ENCODE measurements around the gene PARD3.

The PARD3 gene

GRCh38 chr10:34377833-34378232 is 437.3 kb downstream of the PARD3 start:
- H3K27ac ChIP-seq (ENCODE audit: low read depth, low read length), result no peak overlapping the region
- H3K4me3 ChIP-seq (ENCODE audit: low read depth, low read length), result no peak overlapping the region
- no peaks in the 10 kb centered on the region for H3K27me3 ChIP-seq (ENCODE audit: insufficient read depth, low read length)
- no peaks in the 10 kb centered on the region for H3K36me3 ChIP-seq (ENCODE audit: insufficient read depth, low read length)
- H2AFZ ChIP-seq (ENCODE audit: low read length, unreplicated experiment), result no peak overlapping the region
- H3K79me2 ChIP-seq (ENCODE audit: control insufficient read depth, insufficient read depth, low read length, unreplicated experiment), result no peaks in the 10 kb centered on the region
- H3K4me1 ChIP-seq (ENCODE audit: control insufficient read depth, insufficient read depth, low read length, unreplicated experiment), result peaks cover 10% of the 10 kb centered on the region

- Histone ChIP-seq H3K4me3 (ENCODE audit: low read depth, low read length) (no peak overlapping the region), H3K4me1 (ENCODE audit: control insufficient read depth, insufficient read depth, low read length, unreplicated experiment) (peaks cover 10% of the 10 kb centered on the region), H3K27ac (ENCODE audit: low read depth, low read length) (no peak overlapping the region), H3K36me3 (ENCODE audit: insufficient read depth, low read length) (peaks cover 18% of the 10 kb centered on the region), H3K27me3 (ENCODE audit: insufficient read depth, low read length) (no peaks in the 10 kb centered on the region), H2AFZ (ENCODE audit: low read length, unreplicated experiment) (no peak overlapping the region), H3K79me2 (ENCODE audit: control insufficient read depth, insufficient read depth, low read length, unreplicated experiment) (no peaks in the 10 kb centered on the region)
Observed at GRCh38 chr10:34374356-34375045, 440.6 kb downstream of the PARD3 start.

GRCh38 chr10:34373211-34373610 is 441.9 kb downstream of the PARD3 start:
- no peaks in the 10 kb centered on the region for H3K27me3 ChIP-seq (ENCODE audit: insufficient read depth, low read length)
- H3K79me2 ChIP-seq (ENCODE audit: control insufficient read depth, insufficient read depth, low read length, unreplicated experiment), result no peaks in the 10 kb centered on the region
- H3K4me3 ChIP-seq (ENCODE audit: low read depth, low read length), result no peak overlapping the region
- no peak overlapping the region for H3K27ac ChIP-seq (ENCODE audit: low read depth, low read length)
- H2AFZ ChIP-seq (ENCODE audit: low read length, unreplicated experiment), result no peak overlapping the region
- peaks cover 18% of the 10 kb centered on the region for H3K36me3 ChIP-seq (ENCODE audit: insufficient read depth, low read length)
- peaks cover 10% of the 10 kb centered on the region for H3K4me1 ChIP-seq (ENCODE audit: control insufficient read depth, insufficient read depth, low read length, unreplicated experiment)

GRCh38 chr10:34372509-34372908 is 442.6 kb downstream of the PARD3 start:
- no peak overlapping the region for H2AFZ ChIP-seq (ENCODE audit: low read length, unreplicated experiment)
- no peaks in the 10 kb centered on the region for H3K27me3 ChIP-seq (ENCODE audit: insufficient read depth, low read length)
- H3K79me2 ChIP-seq (ENCODE audit: control insufficient read depth, insufficient read depth, low read length, unreplicated experiment), result no peaks in the 10 kb centered on the region
- no peak overlapping the region for H3K4me3 ChIP-seq (ENCODE audit: low read depth, low read length)
- H3K36me3 ChIP-seq (ENCODE audit: insufficient read depth, low read length), result peaks cover 18% of the 10 kb centered on the region
- peaks cover 10% of the 10 kb centered on the region for H3K4me1 ChIP-seq (ENCODE audit: control insufficient read depth, insufficient read depth, low read length, unreplicated experiment)
- H3K27ac ChIP-seq (ENCODE audit: low read depth, low read length), result no peak overlapping the region

- peaks cover 18% of the 10 kb centered on the region for H3K36me3 ChIP-seq (ENCODE audit: insufficient read depth, low read length)
- H3K27ac ChIP-seq (ENCODE audit: low read depth, low read length), result no peak overlapping the region
- H3K4me3 ChIP-seq (ENCODE audit: low read depth, low read length), result no peak overlapping the region
- no peaks in the 10 kb centered on the region for H3K27me3 ChIP-seq (ENCODE audit: insufficient read depth, low read length)
- H2AFZ ChIP-seq (ENCODE audit: low read length, unreplicated experiment), result no peak overlapping the region
- no peaks in the 10 kb centered on the region for H3K79me2 ChIP-seq (ENCODE audit: control insufficient read depth, insufficient read depth, low read length, unreplicated experiment)
- H3K4me1 ChIP-seq (ENCODE audit: control insufficient read depth, insufficient read depth, low read length, unreplicated experiment), result peaks cover 7% of the 10 kb centered on the region
Observed at GRCh38 chr10:34370126-34370525, 445.0 kb downstream of the PARD3 start.

- H3K27me3 ChIP-seq (ENCODE audit: insufficient read depth, low read length), result no peaks in the 10 kb centered on the region
- peaks cover 18% of the 10 kb centered on the region for H3K36me3 ChIP-seq (ENCODE audit: insufficient read depth, low read length)
- no peaks in the 10 kb centered on the region for H3K79me2 ChIP-seq (ENCODE audit: control insufficient read depth, insufficient read depth, low read length, unreplicated experiment)
- no peak overlapping the region for H3K27ac ChIP-seq (ENCODE audit: low read depth, low read length)
- H3K4me1 ChIP-seq (ENCODE audit: control insufficient read depth, insufficient read depth, low read length, unreplicated experiment), result no peaks in the 10 kb centered on the region
- no peak overlapping the region for H2AFZ ChIP-seq (ENCODE audit: low read length, unreplicated experiment)
- no peak overlapping the region for H3K4me3 ChIP-seq (ENCODE audit: low read depth, low read length)
Observed at GRCh38 chr10:34369120-34369519, 446.0 kb downstream of the PARD3 start.

- Histone ChIP-seq H3K4me1 (ENCODE audit: control insufficient read depth, insufficient read depth, low read length, unreplicated experiment) (peaks cover 3% of the 10 kb centered on the region), H2AFZ (ENCODE audit: low read length, unreplicated experiment) (no peak overlapping the region), H3K27me3 (ENCODE audit: insufficient read depth, low read length) (no peaks in the 10 kb centered on the region), H3K36me3 (ENCODE audit: insufficient read depth, low read length) (0 out of 2 replicates have a peak, but pooled peaks cover 7% of the 10 kb centered on the region), H3K4me3 (ENCODE audit: low read depth, low read length) (no peak overlapping the region), H3K27ac (ENCODE audit: low read depth, low read length) (no peak overlapping the region), H3K79me2 (ENCODE audit: control insufficient read depth, insufficient read depth, low read length, unreplicated experiment) (no peaks in the 10 kb centered on the region)
Observed at GRCh38 chr10:34364253-34365037, 450.7 kb downstream of the PARD3 start.

- Histone ChIP-seq H3K36me3 (ENCODE audit: insufficient read depth, low read length) (0 out of 2 replicates have a peak, but pooled peaks cover 8% of the 10 kb centered on the region), H3K4me1 (ENCODE audit: control insufficient read depth, insufficient read depth, low read length, unreplicated experiment) (peaks cover 3% of the 10 kb centered on the region), H3K79me2 (ENCODE audit: control insufficient read depth, insufficient read depth, low read length, unreplicated experiment) (no peaks in the 10 kb centered on the region), H2AFZ (ENCODE audit: low read length, unreplicated experiment) (no peak overlapping the region), H3K4me3 (ENCODE audit: low read depth, low read length) (no peak overlapping the region), H3K27ac (ENCODE audit: low read depth, low read length) (no peak overlapping the region), H3K27me3 (ENCODE audit: insufficient read depth, low read length) (no peaks in the 10 kb centered on the region)
Observed at GRCh38 chr10:34360984-34361383, 454.1 kb downstream of the PARD3 start.

- Histone ChIP-seq H3K79me2 (ENCODE audit: control insufficient read depth, insufficient read depth, low read length, unreplicated experiment) (no peaks in the 10 kb centered on the region), H3K27ac (ENCODE audit: low read depth, low read length) (no peak overlapping the region), H3K4me1 (ENCODE audit: control insufficient read depth, insufficient read depth, low read length, unreplicated experiment) (peaks cover 3% of the 10 kb centered on the region), H3K36me3 (ENCODE audit: insufficient read depth, low read length) (0 out of 2 replicates have a peak, but pooled peaks cover 8% of the 10 kb centered on the region), H2AFZ (ENCODE audit: low read length, unreplicated experiment) (no peak overlapping the region), H3K4me3 (ENCODE audit: low read depth, low read length) (no peak overlapping the region), H3K27me3 (ENCODE audit: insufficient read depth, low read length) (no peaks in the 10 kb centered on the region)
Observed at GRCh38 chr10:34359435-34359813, 455.7 kb downstream of the PARD3 start.

- Histone ChIP-seq H3K4me3 (ENCODE audit: low read depth, low read length) (no peak overlapping the region), H3K27me3 (ENCODE audit: insufficient read depth, low read length) (no peaks in the 10 kb centered on the region), H3K36me3 (ENCODE audit: insufficient read depth, low read length) (0 out of 2 replicates have a peak, but pooled peaks cover 8% of the 10 kb centered on the region), H3K79me2 (ENCODE audit: control insufficient read depth, insufficient read depth, low read length, unreplicated experiment) (no peaks in the 10 kb centered on the region), H3K4me1 (ENCODE audit: control insufficient read depth, insufficient read depth, low read length, unreplicated experiment) (peaks cover under 1% of the 10 kb centered on the region), H2AFZ (ENCODE audit: low read length, unreplicated experiment) (no peak overlapping the region), H3K27ac (ENCODE audit: low read depth, low read length) (no peak overlapping the region)
Observed at GRCh38 chr10:34358729-34359434, 456.2 kb downstream of the PARD3 start.
